D341Med (cell line): ENCODE measurements around the gene EMX1.
A peak's percentile ranks its signal among the peaks of the same experiment; 100 is the strongest.

ENCODE experiments used
- DNase-seq: peaks from one replicate; pipeline ENCODE4 v3.0.0; 2012; ENCODE audit warnings: low spot score

The EMX1 gene

DNA sequence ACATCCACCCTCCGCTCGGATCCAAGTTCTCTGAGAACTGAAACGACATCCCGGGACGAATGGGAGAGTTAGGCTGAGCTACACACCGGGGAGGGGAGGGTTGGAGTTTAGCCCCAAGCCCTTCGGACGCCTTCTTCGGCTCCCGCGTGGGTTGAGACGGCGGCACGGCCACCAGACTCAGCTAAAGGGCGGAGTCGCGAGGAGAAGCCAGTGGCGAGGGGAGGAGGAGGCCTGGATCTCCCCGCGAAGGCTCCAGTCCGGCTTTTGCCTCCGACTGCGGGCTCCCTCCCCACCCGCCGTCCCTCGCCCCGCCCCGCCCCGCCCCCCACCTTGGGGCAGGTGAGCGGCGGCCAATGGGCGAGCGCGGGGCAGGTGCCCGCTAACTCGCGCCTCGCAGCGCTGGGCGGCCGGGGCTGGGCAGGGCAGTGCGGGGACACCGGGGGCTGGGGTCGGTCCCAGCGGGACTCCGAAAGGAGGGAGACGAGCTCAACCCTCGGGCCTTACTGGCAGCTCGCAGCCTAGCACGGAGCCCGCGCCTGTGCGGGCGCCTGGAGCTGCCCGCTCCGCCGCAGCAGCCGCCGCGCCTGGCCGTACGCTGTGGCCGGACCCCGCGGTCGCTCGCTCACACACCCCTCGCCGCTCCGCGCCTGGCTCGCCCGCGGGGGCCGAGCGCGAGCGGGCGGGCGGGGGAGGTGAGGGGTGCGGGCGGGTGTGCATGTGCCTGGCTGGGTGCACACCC is at the start of gene EMX1:
EMX1 (plus strand) TSS at position 382 of the 739 bp plus-strand sequence; CDS start at position 716, 334 bp downstream.
- DNase-seq = peak; percentile 83

DNA sequence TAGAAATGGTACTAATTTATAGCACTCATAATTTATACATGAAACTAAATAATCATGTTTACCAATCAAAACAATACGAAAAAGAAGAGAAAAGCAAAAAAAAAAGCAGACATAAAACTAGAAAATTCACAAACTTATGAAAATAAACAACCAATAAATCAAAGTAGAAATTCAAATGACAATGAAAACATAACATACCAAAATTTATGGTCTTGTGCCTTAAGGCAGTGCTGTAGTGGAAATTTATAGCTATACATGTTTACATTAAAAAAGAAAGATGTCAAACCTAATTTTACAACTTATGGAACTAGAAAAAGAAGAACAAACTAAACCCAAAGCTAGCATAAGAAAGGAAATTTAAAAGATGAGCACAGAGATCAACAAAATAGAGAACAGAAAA is 46.3 kb upstream of the EMX1 start:
- DNase-seq = no peak

DNA sequence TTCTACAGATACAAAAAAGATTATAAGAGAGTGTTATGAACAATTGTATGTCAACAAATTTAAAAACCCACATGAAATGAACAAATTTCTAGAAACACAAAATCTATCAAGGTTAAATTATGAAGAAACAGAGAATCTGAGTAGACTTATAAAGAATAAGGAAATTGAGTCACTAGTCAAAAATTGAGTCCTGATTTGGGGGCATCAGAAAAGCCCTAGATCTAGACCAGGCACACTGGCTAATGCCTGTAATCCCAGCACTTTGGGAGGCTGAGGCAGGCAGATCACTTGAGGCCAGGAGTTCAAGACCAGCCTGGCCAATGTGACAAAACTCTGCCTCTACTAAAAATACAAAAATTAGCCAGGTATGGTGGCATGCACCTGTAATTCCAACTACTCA is 45.4 kb upstream of the EMX1 start:
- no peak for DNase-seq

DNA sequence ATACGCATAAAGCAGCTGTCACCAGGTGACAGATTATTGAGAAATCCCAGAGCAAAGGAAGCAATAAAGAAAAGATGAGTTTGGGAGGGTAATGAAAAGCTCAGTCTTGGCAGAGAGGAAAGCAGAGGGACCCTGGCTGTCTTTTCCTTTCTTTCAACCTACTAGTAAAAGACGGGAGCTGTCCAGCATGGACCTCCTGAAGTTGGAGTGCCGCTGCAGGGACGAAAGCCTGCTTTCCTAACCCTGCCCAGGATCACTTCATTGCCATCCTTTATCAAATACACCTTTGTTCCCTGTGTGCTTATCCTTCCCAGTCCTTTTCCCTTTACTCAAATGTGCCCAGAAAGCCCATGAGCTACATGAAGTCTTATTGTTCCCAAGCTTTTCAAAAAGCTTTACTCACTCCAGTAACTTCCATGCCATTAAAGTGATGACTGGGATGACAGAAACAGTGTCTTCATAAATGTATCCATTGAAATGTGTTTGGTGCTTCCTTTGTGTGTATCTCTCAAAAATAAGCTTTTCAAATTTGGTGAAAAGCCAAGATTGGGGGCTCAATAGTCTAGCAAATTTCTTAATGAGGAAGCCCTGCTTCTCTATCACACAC is 33.9 kb upstream of the EMX1 start:
- DNase-seq = no peak

DNA sequence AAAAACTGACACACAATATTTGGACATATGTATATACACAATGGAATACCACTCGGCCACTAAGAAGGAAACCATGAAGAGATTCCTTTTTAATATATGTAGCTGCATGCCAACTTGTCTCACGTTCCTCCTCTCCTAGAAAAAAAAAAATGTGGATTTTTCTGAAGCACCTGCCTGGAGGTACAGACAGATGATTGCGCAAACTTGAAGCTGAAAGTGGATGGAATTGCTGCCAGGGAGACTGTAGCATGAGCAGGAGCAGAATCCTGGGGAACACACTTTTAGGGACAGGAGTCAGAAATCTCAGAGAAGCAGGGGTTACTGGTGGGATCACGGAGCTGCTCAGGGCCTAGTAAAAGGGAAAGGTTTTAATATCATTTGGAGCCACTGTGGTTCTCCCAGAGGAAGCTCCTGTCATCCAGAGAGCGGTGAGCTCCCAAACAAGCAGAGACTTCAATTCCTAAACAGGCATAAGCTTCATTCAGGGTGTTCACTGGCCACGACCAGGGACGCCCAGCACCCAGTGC is 30.8 kb upstream of the EMX1 start:
- DNase-seq = no peak

DNA sequence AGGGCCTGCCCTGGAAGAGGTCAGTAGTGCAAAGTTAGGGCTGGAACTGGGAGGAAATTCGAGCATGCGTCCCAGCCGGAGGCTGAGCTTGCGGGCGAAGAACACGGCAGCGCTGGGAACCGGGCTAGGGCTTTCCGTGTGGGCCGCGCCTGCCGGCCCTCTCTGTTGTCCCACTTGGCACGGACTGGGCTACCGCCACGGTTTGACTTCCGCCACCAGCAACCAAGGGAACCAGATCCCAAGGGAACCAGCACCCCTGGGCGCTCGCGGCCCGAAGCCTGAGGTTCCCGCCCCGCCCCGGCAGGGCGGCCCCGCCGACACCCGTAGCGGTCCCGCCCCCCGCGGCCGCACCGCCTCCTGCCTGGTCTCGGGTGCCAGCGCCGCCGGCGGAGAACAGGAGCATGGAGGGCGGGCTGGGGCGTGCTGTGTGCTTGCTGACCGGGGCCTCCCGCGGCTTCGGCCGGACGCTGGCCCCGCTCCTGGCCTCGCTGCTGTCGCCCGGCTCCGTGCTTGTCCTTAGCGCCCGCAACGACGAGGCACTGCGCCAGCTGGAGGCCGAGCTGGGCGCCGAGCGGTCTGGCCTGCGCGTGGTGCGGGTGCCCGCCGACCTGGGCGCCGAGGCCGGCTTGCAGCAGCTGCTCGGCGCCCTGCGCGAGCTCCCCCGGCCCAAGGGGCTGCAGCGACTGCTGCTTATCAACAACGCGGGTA is 30.1 kb upstream of the EMX1 start, which contains the start of gene SPR:
SPR (plus strand) TSS at position 377 of the 708 bp plus-strand sequence; CDS start at position 402, 25 bp downstream.
- DNase-seq = peak; percentile 90

DNA sequence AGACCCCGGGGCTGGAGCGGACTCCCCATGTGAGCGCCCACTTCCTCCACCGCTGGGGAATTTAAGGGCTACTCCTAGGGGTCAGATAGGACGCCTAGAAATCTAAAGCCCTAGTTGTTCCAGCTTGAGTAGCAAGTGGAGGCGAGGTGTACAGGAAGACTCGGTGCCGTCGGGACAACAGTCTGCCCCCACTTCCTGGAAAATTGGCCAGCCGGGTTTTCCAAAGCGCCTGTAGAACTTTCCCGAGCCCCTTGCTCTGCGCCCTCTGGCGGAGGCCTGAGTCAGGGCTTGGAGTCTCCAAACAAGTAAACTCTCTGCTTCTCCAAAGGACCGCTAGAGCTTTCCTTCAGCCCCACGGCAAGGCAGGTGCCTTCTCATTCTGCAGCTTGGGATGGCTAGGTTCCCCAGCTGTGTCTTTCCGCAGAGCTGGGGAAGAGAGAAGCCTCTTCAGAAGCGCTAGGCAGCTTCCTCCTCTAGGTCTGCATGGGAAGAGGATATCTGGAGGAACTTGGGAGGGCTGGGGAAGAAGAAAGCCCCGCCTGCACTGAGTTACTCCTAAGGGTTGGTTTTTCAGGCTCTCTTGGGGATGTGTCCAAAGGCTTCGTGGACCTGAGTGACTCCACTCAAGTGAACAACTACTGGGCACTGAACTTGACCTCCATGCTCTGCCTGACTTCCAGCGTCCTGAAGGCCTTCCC is 29.4 kb upstream of the EMX1 start:
- DNase-seq = peak; percentile 82

DNA sequence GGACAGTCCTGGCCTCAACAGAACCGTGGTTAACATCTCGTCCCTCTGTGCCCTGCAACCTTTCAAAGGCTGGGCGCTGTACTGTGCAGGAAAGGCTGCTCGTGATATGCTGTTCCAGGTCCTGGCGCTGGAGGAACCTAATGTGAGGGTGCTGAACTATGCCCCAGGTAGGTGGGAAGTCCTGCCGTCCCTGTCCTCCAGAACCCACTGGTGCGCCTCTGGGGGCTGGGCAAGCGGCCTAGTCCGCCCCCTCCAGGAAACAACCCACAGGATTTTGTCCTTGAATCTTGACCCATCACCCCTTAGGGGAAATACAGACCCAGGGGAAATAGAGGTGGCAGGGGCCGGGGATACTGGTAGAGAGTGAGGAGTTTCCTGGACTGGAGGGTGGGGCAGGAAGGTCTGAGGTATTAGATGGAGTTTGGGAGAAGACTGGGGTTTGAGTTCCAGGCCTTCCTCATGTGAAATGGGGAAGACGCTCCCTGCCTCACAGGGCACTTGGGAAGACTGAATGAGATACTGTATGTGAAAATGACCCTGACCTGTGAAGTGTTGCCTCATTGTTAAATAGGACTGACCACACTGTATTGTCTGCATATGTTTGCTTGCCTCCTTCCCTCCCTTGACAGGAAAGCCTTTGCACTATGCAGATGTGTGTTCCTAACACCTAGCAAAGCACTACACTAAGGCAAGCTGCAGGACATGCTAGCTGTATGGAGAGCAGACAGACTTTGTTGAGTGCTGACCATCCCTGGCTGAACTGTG is 28.7 kb upstream of the EMX1 start:
- DNase-seq = no peak

DNA sequence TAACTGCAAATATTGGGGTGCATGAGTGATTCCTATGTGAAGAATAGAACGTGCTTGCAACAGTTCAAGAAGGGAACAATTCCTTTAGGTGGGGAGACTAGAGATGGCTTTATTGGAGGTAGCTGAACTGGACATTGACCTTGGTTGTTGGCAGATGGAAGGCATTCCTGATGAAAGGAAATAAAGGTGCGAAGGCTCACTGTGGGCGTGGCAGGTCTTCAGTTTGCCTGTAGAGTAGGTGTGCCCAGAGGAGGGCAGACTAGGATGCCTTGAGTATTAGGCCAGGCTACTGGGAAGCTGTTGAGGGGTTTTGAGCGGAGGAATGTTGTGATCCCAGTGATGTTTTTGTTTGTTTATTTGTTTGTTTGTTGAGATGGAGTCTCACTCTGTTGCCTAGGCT is 27.3 kb upstream of the EMX1 start:
- no peak for DNase-seq

DNA sequence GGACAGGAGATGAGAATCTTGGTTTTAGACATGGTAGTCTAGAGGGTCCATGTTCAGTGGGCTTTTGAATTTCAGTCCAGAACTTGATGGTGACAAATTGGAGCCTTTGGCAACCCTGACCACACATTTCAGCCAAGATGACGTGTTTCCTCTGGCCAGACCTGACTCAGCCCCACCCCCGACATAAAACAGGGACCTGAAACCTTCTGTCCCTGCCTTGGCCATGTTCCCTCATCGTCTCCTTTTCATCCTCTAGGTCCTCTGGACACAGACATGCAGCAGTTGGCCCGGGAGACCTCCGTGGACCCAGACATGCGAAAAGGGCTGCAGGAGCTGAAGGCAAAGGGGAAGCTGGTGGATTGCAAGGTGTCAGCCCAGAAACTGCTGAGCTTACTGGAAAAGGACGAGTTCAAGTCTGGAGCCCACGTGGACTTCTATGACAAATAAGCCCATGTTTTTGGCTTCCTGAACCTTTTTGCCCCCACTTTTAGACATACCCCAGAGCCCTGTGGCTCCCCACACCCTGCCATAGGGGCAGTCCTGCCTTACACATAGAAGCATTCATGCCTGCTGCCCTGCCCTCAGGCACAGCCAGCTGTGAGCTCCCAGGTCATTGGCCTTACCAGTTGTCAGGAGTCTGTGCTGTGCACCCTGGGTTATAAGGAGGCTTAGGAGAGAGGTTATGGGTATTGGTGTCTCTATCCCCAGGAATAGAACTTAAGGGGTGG is 26.1 kb upstream of the EMX1 start:
- no peak for DNase-seq

DNA sequence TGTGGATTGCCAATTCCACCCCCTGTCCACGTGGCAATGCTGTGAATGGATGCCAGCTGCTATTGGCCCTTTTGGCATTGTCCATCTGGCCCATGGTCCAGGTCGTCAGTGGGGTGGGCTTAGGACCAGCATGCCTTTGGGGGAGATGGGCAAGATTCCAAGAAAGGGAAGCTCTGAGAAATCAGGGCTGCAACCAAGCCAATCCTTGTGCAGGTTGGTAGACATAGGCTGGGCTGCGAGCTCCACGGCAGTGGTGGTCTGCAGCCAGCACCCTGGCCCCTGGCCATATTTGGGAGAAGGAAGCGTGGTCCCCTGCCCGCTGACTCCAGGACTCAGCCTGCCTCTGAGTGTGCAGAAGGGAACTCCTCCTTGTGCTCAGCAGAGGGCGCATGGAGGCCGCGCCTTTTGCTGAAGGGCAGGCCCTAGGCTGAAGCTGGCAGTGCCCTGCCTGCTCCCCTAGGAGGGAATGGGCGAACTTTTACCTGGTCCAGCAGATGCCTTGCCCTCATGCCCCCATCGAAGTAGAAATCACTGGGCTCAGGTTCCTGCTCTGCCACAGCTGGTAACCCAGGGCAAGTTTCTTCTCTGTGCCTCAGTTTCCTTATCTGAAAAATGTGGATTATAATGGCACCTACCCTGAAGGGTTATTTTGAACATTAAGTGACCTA is 24.7 kb upstream of the EMX1 start:
- peak; percentile 84 for DNase-seq

DNA sequence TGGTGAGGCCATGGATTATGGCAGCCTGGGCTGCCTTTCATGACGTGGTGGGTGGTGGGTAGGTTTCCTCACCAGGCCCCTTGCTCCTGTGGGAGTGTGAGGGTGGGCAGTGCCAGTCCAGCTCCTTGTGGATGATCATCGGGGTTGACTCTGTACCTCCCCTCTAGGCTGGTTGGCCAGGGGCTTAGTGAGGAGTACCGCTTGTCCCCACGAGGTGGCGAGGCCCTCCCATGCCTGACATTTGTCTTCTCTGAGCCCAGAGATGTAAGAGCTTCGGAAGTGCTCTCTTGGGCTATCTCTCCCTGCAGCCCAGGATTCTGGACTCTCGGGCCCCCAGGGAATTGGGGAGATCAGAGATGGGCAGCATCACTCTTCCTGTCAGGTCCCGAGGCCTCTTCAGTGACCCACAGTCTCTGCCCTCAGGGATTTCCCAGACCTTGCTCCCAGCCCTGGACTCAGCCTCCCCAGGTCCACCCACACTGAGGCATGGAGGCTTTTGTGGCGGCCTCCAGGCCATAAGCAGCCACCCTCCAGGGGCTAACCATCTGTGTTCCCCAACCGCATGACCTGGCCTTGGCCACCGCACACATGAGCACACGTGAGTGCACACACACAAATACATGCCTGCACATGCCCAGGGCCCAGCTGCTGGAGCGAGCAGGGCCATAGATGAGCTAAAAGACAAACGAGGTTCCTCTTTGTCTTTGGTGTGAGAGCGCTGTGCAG is 23.6 kb upstream of the EMX1 start:
- DNase-seq = peak; percentile 64

DNA sequence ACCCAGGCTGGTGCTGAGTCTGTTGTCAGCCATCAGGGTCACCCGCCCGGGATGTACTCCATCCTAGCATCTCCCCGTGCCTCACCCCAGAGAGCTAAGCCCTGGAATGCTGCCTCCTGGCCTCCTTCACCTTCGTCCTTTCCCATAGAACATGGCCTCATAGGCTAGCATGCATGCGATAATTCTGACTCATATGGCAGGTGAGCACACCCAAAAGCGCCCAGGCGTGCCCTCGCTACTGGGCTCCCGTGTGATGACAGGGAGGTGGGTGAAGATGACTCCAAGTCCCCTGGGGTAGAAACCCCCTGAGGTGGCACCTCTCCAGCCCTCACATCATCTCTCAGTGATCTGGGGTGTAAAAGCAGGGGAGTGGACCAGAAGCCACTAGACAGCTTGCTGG is 22.8 kb upstream of the EMX1 start:
- no peak for DNase-seq

DNA sequence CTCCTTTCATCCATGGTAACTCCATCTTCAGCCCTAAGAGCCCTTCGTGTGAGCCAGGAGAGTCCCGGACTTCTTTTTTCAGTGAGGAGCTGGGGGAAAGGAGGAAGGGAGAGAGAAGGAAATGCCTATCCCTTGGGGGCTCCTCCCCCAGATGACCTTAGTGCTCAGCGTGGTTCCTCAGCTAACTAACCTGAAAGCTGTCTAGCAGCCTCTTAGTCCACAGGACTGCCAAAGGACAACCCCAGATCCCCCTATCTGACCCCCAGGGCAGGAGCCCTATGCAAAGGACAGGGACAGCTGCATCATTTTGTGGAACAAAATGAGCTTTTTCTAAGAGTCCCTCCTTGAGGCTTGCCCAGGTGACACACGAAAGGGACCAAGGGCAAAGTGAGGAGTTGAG is 22.2 kb upstream of the EMX1 start:
- no peak for DNase-seq

DNA sequence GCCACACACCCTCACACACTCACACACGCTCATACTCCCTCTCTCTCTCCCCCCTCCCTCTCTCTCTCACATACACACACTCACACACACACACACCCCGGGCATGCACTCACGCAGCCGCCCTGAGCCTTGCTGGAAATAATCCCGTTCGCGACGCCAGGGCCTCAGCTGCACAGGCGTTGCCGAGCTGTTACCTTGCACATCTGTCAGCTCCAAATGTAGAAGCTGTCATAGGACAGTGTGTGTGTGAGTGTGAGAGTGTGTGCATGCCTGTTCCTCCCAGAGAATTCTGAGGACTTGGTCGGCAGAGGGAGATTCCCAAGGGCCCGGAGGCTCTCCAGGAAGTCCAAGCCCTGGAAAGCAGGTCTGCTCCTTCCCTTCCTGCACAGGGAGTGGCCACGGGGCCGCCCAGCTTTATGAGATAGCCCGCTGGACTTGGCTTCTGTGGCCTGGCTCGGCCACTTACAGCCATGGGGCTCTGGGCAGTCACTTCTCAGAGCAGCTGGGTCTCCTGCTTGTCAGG is 21.5 kb upstream of the EMX1 start:
- DNase-seq = no peak

DNA sequence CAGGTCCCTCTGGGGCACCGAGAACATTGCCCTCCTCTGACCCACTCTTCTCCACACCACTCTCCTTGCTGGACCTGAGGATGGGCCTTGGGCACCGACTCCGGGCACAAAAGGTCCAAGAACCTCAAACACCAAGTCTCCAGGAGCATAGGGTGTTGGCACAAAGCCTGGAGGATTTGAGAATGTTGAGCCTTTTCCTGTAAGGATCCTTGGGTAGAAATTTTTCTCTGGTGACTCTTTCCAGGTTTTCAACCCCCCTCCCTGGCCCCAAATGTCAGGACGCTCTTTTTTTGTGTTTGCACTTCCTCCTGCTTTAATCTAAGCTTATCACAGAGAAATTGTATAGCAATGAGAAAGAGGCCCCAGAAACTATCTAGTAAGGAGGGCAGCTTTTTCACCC is 20.9 kb upstream of the EMX1 start:
- DNase-seq = no peak

DNA sequence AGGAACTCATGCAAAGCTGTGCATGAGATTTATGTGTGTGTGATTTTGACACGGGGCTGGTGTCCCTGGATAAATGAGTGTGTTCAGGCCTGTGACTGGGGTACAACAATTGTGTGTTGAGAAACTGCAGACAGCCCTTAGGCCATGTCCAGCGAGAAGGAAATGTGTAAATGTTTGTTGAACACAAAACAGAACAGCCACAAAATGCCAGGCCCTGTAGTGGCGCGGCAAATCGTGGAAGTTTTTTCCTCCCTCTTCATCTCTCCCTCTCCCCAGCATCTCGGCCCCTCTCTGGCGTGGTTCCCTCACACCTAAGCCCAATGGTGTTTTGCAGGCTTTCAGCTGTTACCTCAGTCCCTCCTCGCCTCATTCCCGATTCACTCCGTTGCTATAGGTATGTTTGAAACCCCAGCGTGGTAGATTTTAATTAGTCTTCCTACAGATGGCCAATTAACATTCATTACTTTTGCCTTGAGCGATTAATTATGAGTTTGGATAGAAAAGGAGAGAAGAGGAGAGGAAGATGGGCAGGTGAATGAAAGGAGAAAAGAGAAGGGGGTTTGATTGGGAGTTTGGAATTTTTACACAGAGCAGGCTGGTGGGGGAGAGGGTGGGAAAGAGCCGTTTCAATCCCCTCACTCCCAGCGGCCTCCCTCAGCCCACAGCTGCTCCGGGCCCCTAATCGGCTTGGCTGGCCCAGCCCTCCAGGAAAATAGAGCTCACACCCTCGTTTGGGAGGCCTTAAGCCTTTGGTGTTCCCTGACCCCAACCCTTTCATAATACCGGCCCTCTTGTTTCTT is 19.3 kb upstream of the EMX1 start:
- no peak for DNase-seq

DNA sequence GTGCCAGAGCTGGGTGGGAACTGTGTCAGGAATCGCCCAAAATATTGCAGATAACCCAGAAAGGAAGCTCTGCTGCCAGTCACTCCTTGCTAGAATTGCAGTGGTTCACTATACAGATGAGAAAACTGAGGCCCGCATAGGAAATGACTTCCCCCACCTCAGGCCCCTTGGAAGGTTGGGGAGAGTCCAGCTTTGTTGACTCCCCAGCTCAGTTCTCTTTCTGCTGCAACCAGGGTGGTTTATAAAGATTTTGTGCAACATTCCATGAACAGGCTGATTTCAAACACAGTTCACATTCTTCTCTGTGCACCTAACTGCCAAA is 18.8 kb upstream of the EMX1 start:
- DNase-seq = no peak
